K562 (cell line): ENCODE data around the gene COMMD2. TPM values are rescaled to one million over a fixed set of nuclear protein-coding genes. Genes with fewer than 3 reads are reported as not detected.

ENCODE experiments used
- BDP1 ChIP-seq: IDR thresholded peaks from 3 replicates; pipeline ENCODE4 v1.6.1; 2011; ENCODE audit not compliant: insufficient read length, insufficient read depth
- CHD1 ChIP-seq: fragments of 200-600 bp; sonication (generic); IDR thresholded peaks from one replicate; pipeline ENCODE4 v1.6.1; 2012; ENCODE audit warnings: mild to moderate bottlenecking, moderate library complexity, low read length, inconsistent platforms
- CREBBP ChIP-seq: IDR thresholded peaks from one replicate; pipeline ENCODE4 v1.6.1; 2012; ENCODE audit warnings: low read depth, mild to moderate bottlenecking, control low read depth, inconsistent platforms, low read length
- DLX4 ChIP-seq: fragments of 250-450 bp; sonication (Bioruptor Pico); IDR thresholded peaks from 2 replicates; pipeline ENCODE4 v1.6.1; 2021; ENCODE audit warnings: mild to moderate bottlenecking
- ELF2 ChIP-seq: fragments of 250-450 bp; sonication (Bioruptor Pico); IDR thresholded peaks from 2 replicates; pipeline ENCODE4 v1.5.0; 2021; ENCODE audit warnings: mild to moderate bottlenecking
- HSF4 ChIP-seq: fragments of 250-450 bp; sonication (Bioruptor Pico); IDR thresholded peaks from 2 replicates; pipeline ENCODE4 v2.1.2; 2022; ENCODE audit warnings: mild to moderate bottlenecking, moderate library complexity, borderline replicate concordance
- KDM4B ChIP-seq, 2 experiments: fragments of 450-650 bp in 1 of 2; sonication (generic) in 1 of 2; IDR thresholded peaks; 2 replicates each; pipeline ENCODE4 v1.6.1; 2016 to 2017; ENCODE audit warnings: borderline replicate concordance in 2 of 2, antibody characterized with exemption in 1 of 2, low read depth in 1 of 2, mild to moderate bottlenecking in 1 of 2
- PPARD ChIP-seq: fragments of 250-450 bp; sonication (Bioruptor Pico); IDR thresholded peaks from 2 replicates; pipeline ENCODE4 v1.8.0; 2022; ENCODE audit warnings: inconsistent platforms, mild to moderate bottlenecking, moderate library complexity
- RNF2 ChIP-seq: sonication (generic); IDR thresholded peaks from 2 replicates; pipeline ENCODE4 v1.6.1; 2016
- SIRT6 ChIP-seq: IDR thresholded peaks from one replicate; pipeline ENCODE4 v1.6.1; 2012; ENCODE audit warnings: low read depth, mild to moderate bottlenecking, control low read depth, inconsistent platforms, low read length, moderate library complexity
- STAT5A ChIP-seq: IDR thresholded peaks from 2 replicates; pipeline ENCODE4 v1.6.1; 2012; ENCODE audit warnings: low read length, inconsistent platforms, borderline replicate concordance
- TAF15 ChIP-seq: fragments of 200-400 bp; formaldehyde crosslinking; IDR thresholded peaks from 2 replicates; pipeline ENCODE4 v1.6.1; 2017; ENCODE audit warnings: mild to moderate bottlenecking, low read depth, low read length, moderate library complexity
- TGIF2 ChIP-seq: sonication (generic); formaldehyde crosslinking; IDR thresholded peaks from 2 replicates; pipeline ENCODE4 v1.8.1; 2022; ENCODE audit warnings: mild to moderate bottlenecking, missing genetic modification reagents, moderate library complexity
- ZBTB1 ChIP-seq: sonication (generic); formaldehyde crosslinking; IDR thresholded peaks from 2 replicates; pipeline ENCODE4 v1.8.1; 2023; ENCODE audit warnings: missing genetic modification reagents, low read depth, mild to moderate bottlenecking, borderline replicate concordance
- ZBTB8A ChIP-seq: fragments of 450-650 bp; IDR thresholded peaks from 2 replicates; pipeline ENCODE4 v1.6.1; 2018; ENCODE audit warnings: mild to moderate bottlenecking, moderate library complexity; ENCODE audit not compliant: partially characterized antibody
- ZNF41 ChIP-seq: fragments of 250-450 bp; sonication (Bioruptor Pico); conservative IDR thresholded peaks from 2 replicates; pipeline ENCODE4 v1.4.0; 2020; ENCODE audit warnings: mild to moderate bottlenecking
- ZNF512 ChIP-seq: IDR thresholded peaks from 2 replicates; pipeline ENCODE4 v1.6.1; 2016; ENCODE audit warnings: missing genetic modification characterization, missing compliant biosample characterization
- ZNF586 ChIP-seq: fragments of 450-650 bp; formaldehyde crosslinking; conservative IDR thresholded peaks from 2 replicates; pipeline ENCODE4 v1.4.0; 2020; ENCODE audit warnings: mild to moderate bottlenecking, moderate library complexity
- ZNF644 ChIP-seq: fragments of 200-800 bp; sonication (Bioruptor generic); IDR thresholded peaks from 2 replicates; pipeline ENCODE4 v1.6.1; 2016; ENCODE audit warnings: low read depth, missing genetic modification characterization, missing compliant biosample characterization
- ZNF699 ChIP-seq: fragments of 250-450 bp; sonication (Bioruptor Pico); IDR thresholded peaks from 2 replicates; pipeline ENCODE4 v1.8.0; 2021; ENCODE audit warnings: mild to moderate bottlenecking, moderate library complexity; ENCODE audit not compliant: insufficient replicate concordance
- polyA plus RNA-seq, 8 experiments: library from polyadenylated mRNA; depleted of rRNA in 4 of 8; stranded (reverse) in 5 of 8; unstranded in 3 of 8; fragments of >200 nt; fragmentation: Nextera tagmentation in 2 of 8; fragmentation: Illumina TruSeq in 1 of 8; extraction: Ambion mirVana in 2 of 8; extraction: Trizol in 1 of 8; gene quantifications; 2 replicates each; pipeline versions ENCODE4 v1.2.1 to v1.2.3, GENCODE V29; 2011 to 2014; ENCODE audit warnings: inconsistent platforms in 1 of 8, missing spikeins in 1 of 8
- total RNA-seq, 7 experiments: library from RNA; depleted of rRNA in 6 of 7; stranded (reverse); fragments of >200 nt in 6 of 7; fragmentation: Illumina TruSeq in 2 of 7; extraction: Trizol in 2 of 7; gene quantifications; 2 replicates each; pipeline versions ENCODE4 v1.2.1 to v1.2.3, GENCODE V29; 2011 to 2021; ENCODE audit warnings: low replicate concordance in 1 of 7
- TF ChIP-seq, protein P1 (sequence below): fragments of 250-450 bp; sonication (Bioruptor Pico); IDR thresholded peaks from 2 replicates; pipeline ENCODE4 v1.4.0; 2020; ENCODE audit warnings: borderline replicate concordance
- TF ChIP-seq, protein P2 (sequence below), 3 experiments: IDR thresholded peaks in 2 of 3; conservative IDR thresholded peaks in 1 of 3; 2 replicates each; pipeline ENCODE4 v1.5.1; 2011 to 2012; ENCODE audit warnings: low read length in 3 of 3, mild to moderate bottlenecking in 3 of 3, control low read depth in 2 of 3, improper control_type of control experiment in 1 of 3, inconsistent platforms in 1 of 3, low read depth in 1 of 3, mixed read lengths in 1 of 3, moderate library complexity in 1 of 3; ENCODE audit not compliant: insufficient read depth in 2 of 3

The COMMD2 gene
- total and polyA plus RNA-seq, 9 of the 15 experiments (the other 6 are each of a cell fraction or from before 2014, with no cell fraction given), result 25.8 to 102 (median 41.8) TPM

- TF ChIP-seq DLX4 (CRISPR knock-in tag), result no peak
- TF ChIP-seq ZNF699, result no peak
- TF ChIP-seq ZNF41 (CRISPR knock-in tag), result no peak
- no peak for TF ChIP-seq BDP1
- no peak for TF ChIP-seq CREBBP
- no peak for TF ChIP-seq TAF15
- no peak for TF ChIP-seq ZBTB1 (CRISPR knock-in tag)
- TF ChIP-seq STAT5A, result no peak
- no peak for TF ChIP-seq TGIF2 (CRISPR knock-in tag)
- TF ChIP-seq, protein P1, sequence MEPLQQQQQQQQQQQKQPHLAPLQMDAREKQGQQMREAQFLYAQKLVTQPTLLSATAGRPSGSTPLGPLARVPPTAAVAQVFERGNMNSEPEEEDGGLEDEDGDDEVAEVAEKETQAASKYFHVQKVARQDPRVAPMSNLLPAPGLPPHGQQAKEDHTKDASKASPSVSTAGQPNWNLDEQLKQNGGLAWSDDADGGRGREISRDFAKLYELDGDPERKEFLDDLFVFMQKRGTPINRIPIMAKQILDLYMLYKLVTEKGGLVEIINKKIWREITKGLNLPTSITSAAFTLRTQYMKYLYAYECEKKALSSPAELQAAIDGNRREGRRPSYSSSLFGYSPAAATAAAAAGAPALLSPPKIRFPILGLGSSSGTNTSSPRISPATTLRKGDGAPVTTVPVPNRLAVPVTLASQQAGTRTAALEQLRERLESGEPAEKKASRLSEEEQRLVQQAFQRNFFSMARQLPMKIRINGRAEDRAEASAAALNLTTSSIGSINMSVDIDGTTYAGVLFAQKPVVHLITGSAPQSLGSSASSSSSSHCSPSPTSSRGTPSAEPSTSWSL, result no peak
- no peak for TF ChIP-seq CHD1
- TF ChIP-seq ZBTB8A, result no peak
- peak; percentile 54; the same call in 1 of the 2 replicates for TF ChIP-seq RNF2
- TF ChIP-seq, protein P2, sequence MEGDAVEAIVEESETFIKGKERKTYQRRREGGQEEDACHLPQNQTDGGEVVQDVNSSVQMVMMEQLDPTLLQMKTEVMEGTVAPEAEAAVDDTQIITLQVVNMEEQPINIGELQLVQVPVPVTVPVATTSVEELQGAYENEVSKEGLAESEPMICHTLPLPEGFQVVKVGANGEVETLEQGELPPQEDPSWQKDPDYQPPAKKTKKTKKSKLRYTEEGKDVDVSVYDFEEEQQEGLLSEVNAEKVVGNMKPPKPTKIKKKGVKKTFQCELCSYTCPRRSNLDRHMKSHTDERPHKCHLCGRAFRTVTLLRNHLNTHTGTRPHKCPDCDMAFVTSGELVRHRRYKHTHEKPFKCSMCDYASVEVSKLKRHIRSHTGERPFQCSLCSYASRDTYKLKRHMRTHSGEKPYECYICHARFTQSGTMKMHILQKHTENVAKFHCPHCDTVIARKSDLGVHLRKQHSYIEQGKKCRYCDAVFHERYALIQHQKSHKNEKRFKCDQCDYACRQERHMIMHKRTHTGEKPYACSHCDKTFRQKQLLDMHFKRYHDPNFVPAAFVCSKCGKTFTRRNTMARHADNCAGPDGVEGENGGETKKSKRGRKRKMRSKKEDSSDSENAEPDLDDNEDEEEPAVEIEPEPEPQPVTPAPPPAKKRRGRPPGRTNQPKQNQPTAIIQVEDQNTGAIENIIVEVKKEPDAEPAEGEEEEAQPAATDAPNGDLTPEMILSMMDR (IDR thresholded peaks at IDR 0.05 in 2 of 3, conservative IDR thresholded peaks at IDR 0.05 in 1 of 3; ENCODE audit: insufficient read depth in 2 of 3, low read depth in 1 of 3, low read length in 3 of 3), result peak; percentile 34 to 52 (median 48); a peak in 5 of 6 replicates
- TF ChIP-seq KDM4B (IDR thresholded peaks at IDR 0.05; ENCODE audit: borderline replicate concordance in 2 of 2, low read depth in 1 of 2), result peak in 1 of 2 experiments; percentile 94; a peak in 1 of 4 replicates
- TF ChIP-seq ZNF586 (CRISPR knock-in tag), result no peak
- peak; percentile 80 for TF ChIP-seq ZNF644 (tag)
- peak; percentile 46; the same call in 1 of the 2 replicates for TF ChIP-seq ELF2 (CRISPR knock-in tag)
- TF ChIP-seq HSF4 (CRISPR knock-in tag), result no peak
- TF ChIP-seq PPARD (CRISPR knock-in tag), result no peak
- TF ChIP-seq ZNF512 (tag), result no peak
- no peak for TF ChIP-seq SIRT6
Measured at GRCh38 chr3:149752051-149752787, at the start of gene COMMD2 (continued).
